ENCODE measurements around the gene CFAP61.

GRCh38 chr20:20017001-20017843, 35.1 kb upstream of the CFAP61 start, which contains the start of gene NAA20:
- TF ChIP-seq CTCF (IDR thresholded peaks at IDR 0.05), result 0 out of 2 replicates have a peak, but pooled peaks have one; percentile 17
- peak; percentile 65; the same call in 1 of the 2 replicates for TF ChIP-seq SP1 (CRISPR knock-in tag; conservative IDR thresholded peaks at IDR 0.05)
- no peak for TF ChIP-seq RELA (CRISPR knock-in tag; IDR thresholded peaks at IDR 0.05; ENCODE audit: borderline replicate concordance)
- TF ChIP-seq E2F5 (CRISPR knock-in tag; IDR thresholded peaks at IDR 0.05), result peak; percentile 80
- TF ChIP-seq ZNF138 (CRISPR knock-in tag; conservative IDR thresholded peaks at IDR 0.05), result no peak
- TF ChIP-seq MAX (CRISPR knock-in tag; IDR thresholded peaks at IDR 0.05), result peak; percentile 88; the same call in 1 of the 2 replicates
- TF ChIP-seq ESRRA (CRISPR knock-in tag; IDR thresholded peaks at IDR 0.05; ENCODE audit: borderline replicate concordance), result no peak
- no peak for TF ChIP-seq ZNF396 (CRISPR knock-in tag; IDR thresholded peaks at IDR 0.05; ENCODE audit: borderline replicate concordance)
- no peak for TF ChIP-seq NR3C1 (CRISPR knock-in tag; conservative IDR thresholded peaks at IDR 0.05; ENCODE audit: low read depth)
- peak; percentile 89 for TF ChIP-seq NFE2L1 (CRISPR knock-in tag; IDR thresholded peaks at IDR 0.05)
- no peak for TF ChIP-seq ZNF532 (CRISPR knock-in tag; IDR thresholded peaks at IDR 0.05; ENCODE audit: borderline replicate concordance)
- TF ChIP-seq JUN (CRISPR knock-in tag; IDR thresholded peaks at IDR 0.05), result no peak
- no peak for TF ChIP-seq ZNF263 (CRISPR knock-in tag; IDR thresholded peaks at IDR 0.05; ENCODE audit: low read depth)
- TF ChIP-seq USF2 (CRISPR knock-in tag; IDR thresholded peaks at IDR 0.05), result no peak
